Spleen (tissue), 11 donors: ENCODE data around the gene INA. TPM values are rescaled to one million over a fixed set of nuclear protein-coding genes. Genes with fewer than 3 reads are reported as not detected.

Experiments used
- DNase-seq: peaks from one replicate; pipeline ENCODE4 v3.0.0-alpha.2; 2020
- H3K27ac ChIP-seq, 8 donors: fragments of 200-600 bp; sonication (generic) in 7 of 8; 1 replicate in 4 of 8; 2 replicates in 4 of 8; pipeline versions ENCODE4 v1.5.0 to v1.8.0; 2016 to 2021; ENCODE audit warnings: inconsistent platforms in 4 of 8, mild to moderate bottlenecking in 4 of 8, moderate library complexity in 1 of 8
- H3K27me3 ChIP-seq, 7 donors: fragments of 200-600 bp; sonication (generic) in 6 of 7; replicated peaks in 1 of 7; 1 replicate in 4 of 7; 2 replicates in 3 of 7; pipeline versions ENCODE4 v1.5.0 to v1.8.0; 2016 to 2021; ENCODE audit warnings: inconsistent platforms in 3 of 7, mild to moderate bottlenecking in 1 of 7
- H3K36me3 ChIP-seq, 6 donors: fragments of 200-600 bp; sonication (generic) in 5 of 6; 1 replicate in 4 of 6; 2 replicates in 2 of 6; pipeline versions ENCODE4 v1.5.0 to v1.8.0; 2016 to 2021; ENCODE audit warnings: inconsistent platforms in 2 of 6
- H3K4me1 ChIP-seq, 6 donors: fragments of 200-600 bp; sonication (generic) in 5 of 6; 1 replicate in 3 of 6; 2 replicates in 3 of 6; pipeline versions ENCODE4 v1.5.0 to v1.8.0; 2016 to 2021; ENCODE audit warnings: inconsistent platforms in 3 of 6
- H3K4me3 ChIP-seq, 8 donors: fragments of 200-600 bp; sonication (generic) in 7 of 8; 1 replicate in 4 of 8; 2 replicates in 4 of 8; pipeline versions ENCODE4 v1.5.0 to v1.8.0; 2016 to 2021; ENCODE audit warnings: inconsistent platforms in 4 of 8, mild to moderate bottlenecking in 4 of 8, moderate library complexity in 2 of 8
- H3K9me3 ChIP-seq, 8 donors: fragments of 200-600 bp; sonication (generic) in 7 of 8; 1 replicate in 4 of 8; 2 replicates in 4 of 8; pipeline versions ENCODE4 v1.5.0 to v1.8.0; 2016 to 2021; ENCODE audit warnings: inconsistent platforms in 4 of 8
- POLR2A ChIP-seq, 3 donors: fragments of 450-650 bp; IDR thresholded peaks; one replicate each; pipeline ENCODE4 v1.5.1; 2017; ENCODE audit warnings: antibody characterized with exemption in 3 of 3, mild to moderate bottlenecking in 1 of 3
- POLR2AphosphoS5 ChIP-seq, 3 donors: sonication (generic); formaldehyde crosslinking; IDR thresholded peaks; one replicate each; pipeline ENCODE4 v1.5.1; 2017; ENCODE audit warnings: antibody characterized with exemption in 3 of 3
- WGBS, 5 donors: extraction: QIAGEN DNeasy Blood & Tissue Kit in 3 of 5; methylation state at CpG; one replicate each; pipeline versions ENCODE4 v1.1.5 to v1.1.7; 2013 to 2018; 5-methylcytosine and 5-hydroxymethylcytosine counted together
- intact Hi-C: fragments of 100-400 bp; cut with DNase I; formaldehyde crosslinking; loops from one replicate; pipeline ENCODE4 v1.15.0; 2023; ENCODE audit warnings: low total_unique reads
- polyA plus RNA-seq, 3 donors: library from polyadenylated mRNA; stranded (reverse); fragments of 200-250 nt; gene quantifications; one replicate each; pipeline ENCODE4 v1.2.1, GENCODE V29; 2013
- total RNA-seq, 7 donors: library from RNA; depleted of rRNA in 3 of 7; stranded (reverse); fragments of >200 nt in 3 of 7; fragmentation: NEBNext Ultra II Directional in 4 of 7; extraction: Animal tissue kit (Norgen Biotek cat#: 25700) in 4 of 7; gene quantifications; one replicate each; pipeline versions ENCODE4 v1.1.0 to v1.2.1, GENCODE V29; 2016 to 2021
- TF ChIP-seq, protein P1 (sequence below), 11 experiments: fragments of 200-600 bp in 7 of 11; fragments of 450-650 bp in 4 of 11; sonication (generic) in 4 of 11; IDR thresholded peaks in 8 of 11; conservative IDR thresholded peaks in 3 of 11; 1 replicate in 7 of 11; 2 replicates in 4 of 11; pipeline versions ENCODE4 v1.4.0 to v1.8.0; 2016 to 2021; ENCODE audit warnings: antibody characterized with exemption in 11 of 11, inconsistent platforms in 4 of 11, mild to moderate bottlenecking in 1 of 11
- donor health status: healthy with polysubstance abuse.
- donor health status: DM: no; HTN: no; CAD: no; lungs with moderate emphysema.
- donor health status: DM: no; HTN: no; CAD: no.
- donor health status: Bipolar disorder and iron deficiency.
- donor health status: healthy.
- donor health status: DM: no; HTN: no; CAD: no.
- donor health status: DM: yes; HTN: yes; CAD: no.

INA gene
- total and polyA plus RNA-seq, 10 donors: 0.02 to 0.09 (median 0.03) TPM; not detected in 7

DNA sequence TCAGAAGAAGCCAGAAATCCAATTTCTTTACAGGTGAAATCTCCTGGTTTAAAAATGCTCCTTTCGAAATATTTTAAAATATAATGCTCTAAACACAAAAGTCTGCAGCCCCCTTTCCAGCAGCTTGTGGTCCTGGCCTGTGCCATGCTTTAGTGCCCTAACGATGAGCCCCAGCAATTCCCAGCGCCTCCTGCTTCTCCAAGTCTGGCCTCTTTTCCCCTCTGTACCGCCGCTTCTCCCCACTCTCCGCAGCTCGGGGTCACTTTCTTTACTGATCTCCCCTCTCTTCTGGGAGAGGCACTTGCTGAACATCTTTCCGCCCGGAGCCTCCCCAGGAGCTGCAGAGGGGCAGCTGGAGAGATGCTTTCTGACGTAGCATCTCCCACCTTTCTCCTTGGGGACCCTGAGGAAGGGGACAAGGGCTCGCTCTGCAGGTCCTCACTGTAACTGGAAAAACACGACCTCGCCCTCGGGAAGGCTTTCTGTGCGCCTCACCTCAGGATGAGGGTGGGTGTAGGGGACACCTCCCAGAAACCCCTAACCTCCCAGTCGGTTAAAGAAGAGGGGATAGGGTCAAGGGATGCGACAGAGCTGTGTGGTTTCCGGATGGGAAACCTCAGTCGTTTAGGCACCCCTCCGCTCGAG, 565 bp upstream of the INA start:
- TF ChIP-seq, protein P1, sequence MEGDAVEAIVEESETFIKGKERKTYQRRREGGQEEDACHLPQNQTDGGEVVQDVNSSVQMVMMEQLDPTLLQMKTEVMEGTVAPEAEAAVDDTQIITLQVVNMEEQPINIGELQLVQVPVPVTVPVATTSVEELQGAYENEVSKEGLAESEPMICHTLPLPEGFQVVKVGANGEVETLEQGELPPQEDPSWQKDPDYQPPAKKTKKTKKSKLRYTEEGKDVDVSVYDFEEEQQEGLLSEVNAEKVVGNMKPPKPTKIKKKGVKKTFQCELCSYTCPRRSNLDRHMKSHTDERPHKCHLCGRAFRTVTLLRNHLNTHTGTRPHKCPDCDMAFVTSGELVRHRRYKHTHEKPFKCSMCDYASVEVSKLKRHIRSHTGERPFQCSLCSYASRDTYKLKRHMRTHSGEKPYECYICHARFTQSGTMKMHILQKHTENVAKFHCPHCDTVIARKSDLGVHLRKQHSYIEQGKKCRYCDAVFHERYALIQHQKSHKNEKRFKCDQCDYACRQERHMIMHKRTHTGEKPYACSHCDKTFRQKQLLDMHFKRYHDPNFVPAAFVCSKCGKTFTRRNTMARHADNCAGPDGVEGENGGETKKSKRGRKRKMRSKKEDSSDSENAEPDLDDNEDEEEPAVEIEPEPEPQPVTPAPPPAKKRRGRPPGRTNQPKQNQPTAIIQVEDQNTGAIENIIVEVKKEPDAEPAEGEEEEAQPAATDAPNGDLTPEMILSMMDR (IDR thresholded peaks at IDR 0.05 in 8 of 11, conservative IDR thresholded peaks at IDR 0.05 in 3 of 11): no peak
- TF ChIP-seq POLR2AphosphoS5 (IDR thresholded peaks at IDR 0.05): no peak
- TF ChIP-seq POLR2A (IDR thresholded peaks at IDR 0.05): no peak
- H3K4me3 ChIP-seq: peak overlapping the region in 7 of 8 donors; percentile 21 to 60 (median 30)

DNA sequence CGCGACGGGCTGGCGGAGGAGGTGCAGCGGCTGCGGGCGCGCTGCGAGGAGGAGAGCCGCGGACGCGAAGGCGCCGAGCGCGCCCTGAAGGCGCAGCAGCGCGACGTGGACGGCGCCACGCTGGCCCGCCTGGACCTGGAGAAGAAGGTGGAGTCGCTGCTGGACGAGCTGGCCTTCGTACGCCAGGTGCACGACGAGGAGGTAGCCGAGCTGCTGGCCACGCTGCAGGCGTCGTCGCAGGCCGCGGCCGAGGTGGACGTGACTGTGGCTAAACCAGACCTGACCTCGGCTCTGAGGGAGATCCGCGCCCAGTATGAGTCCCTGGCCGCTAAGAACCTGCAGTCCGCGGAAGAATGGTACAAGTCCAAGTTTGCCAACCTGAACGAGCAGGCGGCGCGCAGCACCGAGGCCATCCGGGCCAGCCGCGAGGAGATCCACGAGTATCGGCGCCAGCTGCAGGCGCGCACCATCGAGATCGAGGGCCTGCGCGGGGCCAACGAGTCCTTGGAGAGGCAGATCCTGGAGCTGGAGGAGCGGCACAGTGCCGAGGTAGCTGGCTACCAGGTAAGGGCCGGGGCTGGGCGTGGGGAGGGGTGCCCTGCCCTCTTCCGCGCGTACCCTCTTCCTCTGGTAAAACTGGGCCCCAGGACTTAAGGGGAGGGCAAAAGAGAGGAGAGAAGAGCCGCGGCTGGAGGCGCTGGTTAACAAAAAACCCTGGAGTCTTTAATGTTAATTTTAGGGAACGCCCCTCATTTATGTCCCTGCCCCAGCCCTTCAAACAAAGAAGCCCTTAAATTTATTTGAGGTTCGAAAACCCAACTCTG, 987 bp downstream of the INA start:
- H3K4me1 ChIP-seq: peaks cover 7 to 25% (median 17%) of the 10 kb centered on the region in 6 donors
- H3K27ac ChIP-seq: no peak overlapping the region
- intact Hi-C loops: no loop called here
- TF ChIP-seq, protein P1 (IDR thresholded peaks at IDR 0.05 in 8 of 11, conservative IDR thresholded peaks at IDR 0.05 in 3 of 11): no peak
- no peak for TF ChIP-seq POLR2A (IDR thresholded peaks at IDR 0.05)
- no peak for TF ChIP-seq POLR2AphosphoS5 (IDR thresholded peaks at IDR 0.05)
- H3K9me3 ChIP-seq: peaks cover 0 to 3% (median 0%) of the 10 kb centered on the region in 8 donors
- DNase-seq: no peak
- H3K27me3 ChIP-seq: peaks cover 0 to 94% (median 55%) of the 10 kb centered on the region in 7 donors
- 8 to 21% (median 12%) methylated on average over 36 to 76 of the region's 76 CpGs for WGBS, 5 donors
- H3K36me3 ChIP-seq: no peaks in the 10 kb centered on the region
- peak overlapping the region in 7 of 8 donors; percentile 21 to 60 (median 30) for H3K4me3 ChIP-seq

More for the DNA sequence above, 565 bp upstream of the INA start:
- no peak overlapping the region for H3K27ac ChIP-seq
- DNase-seq: no peak
- intact Hi-C loops: no loop called here
- no peaks in the 10 kb centered on the region for H3K36me3 ChIP-seq
- peaks cover 0 to 3% (median 0%) of the 10 kb centered on the region in 8 donors for H3K9me3 ChIP-seq
- WGBS, 5 donors: 13 to 16% (median 14%) methylated on average over 20 to 21 of the region's 21 CpGs
- peaks cover 7 to 22% (median 17%) of the 10 kb centered on the region in 6 donors for H3K4me1 ChIP-seq
- peaks cover 0 to 82% (median 51%) of the 10 kb centered on the region in 7 donors for H3K27me3 ChIP-seq

DNA sequence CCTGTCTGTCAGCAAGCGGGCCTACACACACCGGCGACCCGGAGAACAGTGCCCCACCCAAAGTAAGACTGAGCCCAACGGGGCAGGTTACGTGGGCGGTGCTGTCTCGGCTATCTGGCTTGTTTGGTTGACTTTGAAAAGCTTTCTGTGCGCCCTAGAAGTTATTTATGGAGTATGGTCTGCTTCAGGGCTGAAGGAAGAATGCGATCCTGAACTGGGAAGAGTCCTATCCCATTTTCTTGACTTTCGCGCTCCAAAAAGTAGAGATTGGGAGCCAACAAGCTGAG, 1.5 kb downstream of the INA start:
- DNase-seq: no peak
- Histone ChIP-seq H3K4me1 (peaks cover 7 to 28% (median 17%) of the 10 kb centered on the region in 6 donors), H3K36me3 (no peaks in the 10 kb centered on the region), H3K4me3 (no peak overlapping the region), H3K9me3 (peaks cover 0 to 3% (median 0%) of the 10 kb centered on the region in 8 donors), H3K27me3 (peaks cover 0 to 94% (median 55%) of the 10 kb centered on the region in 7 donors), H3K27ac (no peak overlapping the region)
- TF ChIP-seq POLR2A (IDR thresholded peaks at IDR 0.05) (no peak), POLR2AphosphoS5 (IDR thresholded peaks at IDR 0.05) (no peak)
- TF ChIP-seq, protein P1 (IDR thresholded peaks at IDR 0.05 in 8 of 11, conservative IDR thresholded peaks at IDR 0.05 in 3 of 11): no peak
- 28 to 50% (median 38%) methylated on average over 12 of the region's 12 CpGs for WGBS, 5 donors
- intact Hi-C loops: no loop called here

DNA sequence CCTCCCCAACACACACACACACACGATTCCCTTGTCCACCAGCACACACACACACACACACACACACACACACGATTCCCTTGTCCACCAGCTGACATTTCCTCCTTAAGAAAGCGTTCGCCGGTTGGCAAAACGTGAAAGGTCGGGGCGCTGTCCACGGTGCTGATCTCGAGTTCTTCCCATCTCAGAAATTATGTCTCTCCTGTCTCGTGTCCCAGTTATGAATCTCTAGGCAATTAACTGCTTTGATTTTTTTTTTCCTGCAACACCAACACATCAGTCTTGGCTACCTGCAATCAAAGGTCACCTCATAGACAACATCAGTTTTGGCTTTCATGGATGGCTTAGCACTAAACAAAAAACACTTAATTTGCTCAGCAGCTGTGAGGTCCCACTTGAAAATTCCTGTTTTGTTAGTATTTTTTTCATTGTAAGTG, 1.9 kb downstream of the INA start:
- 5 to 11% (median 5%) methylated on average over 11 of the region's 11 CpGs for WGBS, 5 donors
- peaks cover 0 to 96% (median 55%) of the 10 kb centered on the region in 7 donors for H3K27me3 ChIP-seq
- TF ChIP-seq, protein P1 (IDR thresholded peaks at IDR 0.05 in 8 of 11, conservative IDR thresholded peaks at IDR 0.05 in 3 of 11): no peak
- TF ChIP-seq POLR2A (IDR thresholded peaks at IDR 0.05) (no peak), POLR2AphosphoS5 (IDR thresholded peaks at IDR 0.05) (no peak)

More for the DNA sequence above, 1.9 kb downstream of the INA start:
- Histone ChIP-seq H3K4me3 (no peak overlapping the region), H3K36me3 (no peaks in the 10 kb centered on the region), H3K27ac (no peak overlapping the region), H3K4me1 (peaks cover 7 to 28% (median 17%) of the 10 kb centered on the region in 6 donors), H3K9me3 (peaks cover 0 to 3% (median 0%) of the 10 kb centered on the region in 8 donors)
- intact Hi-C loops: no loop called here
- no peak for DNase-seq
